ENCODE measurements around the gene MYO9B.
A peak's percentile ranks its signal among the peaks of the same experiment; 100 is the strongest.
"Not testable (repeated sequence)": the region's sequence is repeated elsewhere in the genome, so short reads cannot be mapped to it uniquely, and the experiment has no call there.

Gene MYO9B

GRCh38 chr19:17086834-17087233 is 11.3 kb downstream of the MYO9B start:
- DNase-seq (ENCODE audit: extremely low read depth, insufficient read length), result no peak
- H3K36me3 ChIP-seq (ENCODE audit: control insufficient read depth, insufficient read depth, low read length), result peaks cover 20% of the 10 kb centered on the region
- no peak for TF ChIP-seq CTCF (IDR thresholded peaks at IDR 0.05; ENCODE audit: insufficient read depth, low read length, poor library complexity, severe bottlenecking)
- no peaks in the 10 kb centered on the region for H3K27me3 ChIP-seq (replicated peaks; ENCODE audit: control insufficient read depth, insufficient read depth, low read length)
- no peak overlapping the region for H3K4me3 ChIP-seq (replicated peaks; ENCODE audit: low read depth, low read length)

DNA sequence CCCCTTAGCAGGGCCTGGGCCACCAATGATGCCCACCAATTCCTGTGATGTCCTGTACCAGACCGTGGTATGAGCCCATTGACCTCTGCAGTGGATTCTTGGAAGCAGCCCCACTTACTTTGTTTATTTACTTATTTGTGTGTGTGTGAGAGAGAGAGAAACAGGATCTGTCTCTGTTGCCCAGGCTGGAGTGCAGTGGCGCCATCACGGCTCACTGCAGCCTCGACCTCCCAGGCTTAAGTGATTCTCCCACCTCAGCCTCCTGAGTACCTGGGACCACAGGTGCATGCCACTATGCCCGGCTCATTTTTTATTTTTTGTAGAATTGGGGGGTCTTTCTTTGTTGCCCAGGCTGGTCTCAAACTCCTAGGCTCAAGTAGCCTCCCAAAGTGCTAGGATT is 13.0 kb downstream of the MYO9B start:
- H3K36me3 ChIP-seq (ENCODE audit: control insufficient read depth, insufficient read depth, low read length), result peaks cover 15% of the 10 kb centered on the region
- H3K4me3 ChIP-seq (replicated peaks; ENCODE audit: low read depth, low read length), result no peak overlapping the region
- DNase-seq (ENCODE audit: extremely low read depth, insufficient read length), result no peak
- no peak for TF ChIP-seq CTCF (IDR thresholded peaks at IDR 0.05; ENCODE audit: insufficient read depth, low read length, poor library complexity, severe bottlenecking)
- H3K27me3 ChIP-seq (replicated peaks; ENCODE audit: control insufficient read depth, insufficient read depth, low read length), result no peaks in the 10 kb centered on the region

- DNase-seq (ENCODE audit: extremely low read depth, insufficient read length), result no peak
- peak; percentile 7 for TF ChIP-seq CTCF (IDR thresholded peaks at IDR 0.05; ENCODE audit: insufficient read depth, low read length, poor library complexity, severe bottlenecking)
- Histone ChIP-seq H3K27me3 (replicated peaks; ENCODE audit: control insufficient read depth, insufficient read depth, low read length) (no peaks in the 10 kb centered on the region), H3K4me3 (replicated peaks; ENCODE audit: low read depth, low read length) (no peak overlapping the region), H3K36me3 (ENCODE audit: control insufficient read depth, insufficient read depth, low read length) (peaks cover 11% of the 10 kb centered on the region)
These were observed 15.0 kb downstream of the MYO9B start for GRCh38 chr19:17090583-17090982.

DNA sequence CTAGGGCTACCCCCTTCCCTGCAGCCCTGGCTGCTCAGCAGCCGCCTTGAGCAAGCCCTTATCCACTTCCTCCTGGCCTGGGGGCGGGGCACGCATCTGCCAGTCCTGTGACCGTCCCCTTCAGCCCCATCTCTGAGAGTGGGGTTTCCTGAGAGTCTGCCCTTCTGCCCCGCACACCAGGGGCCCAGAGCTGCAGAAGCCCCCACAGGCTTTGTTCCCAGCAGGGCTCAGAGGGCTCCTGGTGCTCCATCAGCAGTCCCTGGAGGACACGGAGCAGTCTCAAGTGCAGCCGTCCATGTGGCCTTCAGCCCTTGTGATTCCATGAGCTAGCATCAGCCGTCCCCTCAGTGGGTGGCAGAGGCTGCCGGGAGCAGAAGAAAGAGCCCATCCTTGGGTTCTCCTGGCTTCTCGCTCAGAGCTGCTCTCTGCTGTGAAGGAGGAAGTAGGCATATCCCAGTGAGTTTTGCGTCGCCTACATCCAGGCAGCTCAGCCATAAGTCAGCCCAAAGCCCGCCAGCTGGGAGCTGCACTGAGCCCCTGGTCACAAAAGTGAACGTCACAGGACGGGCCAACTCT is 16.3 kb downstream of the MYO9B start:
- H3K36me3 ChIP-seq (ENCODE audit: control insufficient read depth, insufficient read depth, low read length), result peaks cover 7% of the 10 kb centered on the region
- no peak for DNase-seq (ENCODE audit: extremely low read depth, insufficient read length)
- no peak for TF ChIP-seq CTCF (IDR thresholded peaks at IDR 0.05; ENCODE audit: insufficient read depth, low read length, poor library complexity, severe bottlenecking)
- H3K4me3 ChIP-seq (replicated peaks; ENCODE audit: low read depth, low read length), result no peak overlapping the region
- H3K27me3 ChIP-seq (replicated peaks; ENCODE audit: control insufficient read depth, insufficient read depth, low read length), result no peaks in the 10 kb centered on the region

- Histone ChIP-seq H3K4me3 (replicated peaks; ENCODE audit: low read depth, low read length) (no peak overlapping the region), H3K27me3 (replicated peaks; ENCODE audit: control insufficient read depth, insufficient read depth, low read length) (no peaks in the 10 kb centered on the region), H3K36me3 (ENCODE audit: control insufficient read depth, insufficient read depth, low read length) (peaks cover 5% of the 10 kb centered on the region)
- TF ChIP-seq CTCF (IDR thresholded peaks at IDR 0.05; ENCODE audit: insufficient read depth, low read length, poor library complexity, severe bottlenecking), result no peak
- DNase-seq (ENCODE audit: extremely low read depth, insufficient read length), result no peak
These were observed 17.1 kb downstream of the MYO9B start for GRCh38 chr19:17092696-17093095.

- DNase-seq (ENCODE audit: extremely low read depth, insufficient read length); H3K4me3 ChIP-seq (replicated peaks; ENCODE audit: low read depth, low read length); H3K27me3 ChIP-seq (replicated peaks; ENCODE audit: control insufficient read depth, insufficient read depth, low read length): not testable (repeated sequence)
- H3K36me3 ChIP-seq (ENCODE audit: control insufficient read depth, insufficient read depth, low read length), result peaks cover 10% of the 10 kb centered on the region
These were observed 19.1 kb downstream of the MYO9B start for GRCh38 chr19:17094694-17095093.
